Lung (tissue), 12 donors: ENCODE data around the gene WDPCP. TPM values are rescaled to one million over a fixed set of nuclear protein-coding genes. Genes with fewer than 3 reads are reported as not detected.
"Not testable (repeated sequence)": the region's sequence is repeated elsewhere in the genome, so short reads cannot be mapped to it uniquely, and the experiment has no call there.

ENCODE experiments used
- ATAC-seq: fragments of 200-7000 bp; cut with Tn5 transposase; one replicate; pipeline ENCODE4 v1.9.1; 2020; ENCODE audit warnings: moderate number of reproducible peaks; ENCODE audit not compliant: insufficient read depth, low FRiP score
- DNase-seq, 3 donors: peaks; one replicate each; pipeline ENCODE4 v3.0.0-alpha.2; 2013 to 2017
- H3K27ac ChIP-seq, 2 donors: one replicate each; pipeline ENCODE4 v1.5.1; 2013; ENCODE audit warnings: mild to moderate bottlenecking in 2 of 2, moderate library complexity in 2 of 2, control low read depth in 1 of 2, inconsistent platforms in 1 of 2, low read depth in 1 of 2, low read length in 1 of 2
- H3K27me3 ChIP-seq, 3 donors: one replicate each; pipeline ENCODE4 v1.5.1; 2013; ENCODE audit warnings: low read length in 2 of 3; ENCODE audit not compliant: control insufficient read depth in 3 of 3, insufficient read depth in 3 of 3
- H3K36me3 ChIP-seq, 4 donors: one replicate each; pipeline ENCODE4 v1.5.1; 2013; ENCODE audit warnings: low read length in 4 of 4, mild to moderate bottlenecking in 1 of 4, moderate library complexity in 1 of 4; ENCODE audit not compliant: control insufficient read depth in 4 of 4, insufficient read depth in 4 of 4
- H3K4me1 ChIP-seq, 5 donors: one replicate each; pipeline ENCODE4 v1.5.1; 2013; ENCODE audit warnings: low read length in 5 of 5, mild to moderate bottlenecking in 2 of 5, moderate library complexity in 1 of 5; ENCODE audit not compliant: control insufficient read depth in 5 of 5, insufficient read depth in 5 of 5
- H3K4me3 ChIP-seq: one replicate; pipeline ENCODE4 v1.5.1; 2013; ENCODE audit warnings: mild to moderate bottlenecking, control low read depth, moderate library complexity
- H3K9ac ChIP-seq, 2 donors: one replicate each; pipeline ENCODE4 v1.5.1; 2013; ENCODE audit warnings: low read length in 2 of 2, control low read depth in 1 of 2; ENCODE audit not compliant: insufficient read depth in 1 of 2
- H3K9me3 ChIP-seq, 4 donors: one replicate each; pipeline ENCODE4 v1.5.1; 2013; ENCODE audit warnings: low read length in 3 of 4, mild to moderate bottlenecking in 1 of 4, moderate library complexity in 1 of 4; ENCODE audit not compliant: control insufficient read depth in 4 of 4, insufficient read depth in 3 of 4
- CTCF ChIP-seq: IDR thresholded peaks from 2 replicates; pipeline ENCODE4 v1.5.1; 2012; ENCODE audit warnings: mild to moderate bottlenecking; ENCODE audit errors: control extremely low read depth, extremely low read depth
- WGBS, 2 donors: extraction: QIAGEN DNeasy Blood & Tissue Kit; methylation state at CpG; one replicate each; pipeline ENCODE4 v1.1.7; 2013; 5-methylcytosine and 5-hydroxymethylcytosine counted together
- polyA plus RNA-seq, 2 donors: library from polyadenylated mRNA; stranded (reverse); fragments of 200-250 nt; gene quantifications; one replicate each; pipeline ENCODE4 v1.2.1, GENCODE V29; 2013
- total RNA-seq, 2 donors: library from RNA; depleted of rRNA in 1 of 2; stranded (reverse); fragments of >200 nt in 1 of 2; gene quantifications; one replicate each; pipeline ENCODE4 v1.2.1, GENCODE V29; 2014 to 2021
- donor health status: control.
- donor health status: control.
- donor health status: Bipolar disorder and iron deficiency.
- donor health status: healthy.
- donor health status: DM: yes; HTN: yes; CAD: no.

Gene WDPCP
- total and polyA plus RNA-seq, 4 donors: 2.3 to 40.7 (median 8.6) TPM

GRCh38 chr2:63578767-63579166 lies 9.5 kb downstream of the WDPCP start:
- Histone ChIP-seq H3K4me1 (peaks cover 0 to 9% (median 0%) of the 10 kb centered on the region in 5 donors), H3K9ac (no peak overlapping the region), H3K9me3 (no peaks in the 10 kb centered on the region), H3K27me3 (no peaks in the 10 kb centered on the region), H3K27ac (no peak overlapping the region), H3K36me3 (no peaks in the 10 kb centered on the region), H3K4me3 (no peak overlapping the region)
- WGBS, 2 donors: 96 to 97% methylated on average over 3 of the region's 3 CpGs
- DNase-seq (no peak), ATAC-seq (no peak)
- no peak for TF ChIP-seq CTCF

- no peak for DNase-seq
- H3K9me3 ChIP-seq: no peaks in the 10 kb centered on the region
- H3K27ac ChIP-seq: no peak overlapping the region
- no peak for TF ChIP-seq CTCF
- peaks cover 0 to 13% (median 0%) of the 10 kb centered on the region in 5 donors for H3K4me1 ChIP-seq
- no peaks in the 10 kb centered on the region for H3K36me3 ChIP-seq
- H3K4me3 ChIP-seq: no peak overlapping the region
- ATAC-seq: no peak
- H3K9ac ChIP-seq: no peak overlapping the region
- H3K27me3 ChIP-seq: no peaks in the 10 kb centered on the region
Observed at GRCh38 chr2:63576546-63576945, 11.7 kb downstream of the WDPCP start.

GRCh38 chr2:63573726-63574345 lies 14.4 kb downstream of the WDPCP start:
- 97 to 98% methylated on average over 13 of the region's 13 CpGs for WGBS, 2 donors
- H3K9me3 ChIP-seq, ATAC-seq, H3K27me3 ChIP-seq, H3K36me3 ChIP-seq, DNase-seq, H3K9ac ChIP-seq, H3K27ac ChIP-seq, H3K4me3 ChIP-seq: not testable (repeated sequence)
- peaks cover 0 to 15% (median 0%) of the 10 kb centered on the region in 5 donors for H3K4me1 ChIP-seq

- H3K27me3 ChIP-seq, ATAC-seq, H3K36me3 ChIP-seq, H3K4me3 ChIP-seq, H3K9me3 ChIP-seq, H3K27ac ChIP-seq, DNase-seq, H3K9ac ChIP-seq: not testable (repeated sequence)
- H3K4me1 ChIP-seq: peaks cover 0 to 13% (median 0%) of the 10 kb centered on the region in 5 donors
- 92 to 98% methylated on average over 3 of the region's 3 CpGs for WGBS, 2 donors
Observed at GRCh38 chr2:63573026-63573425, 15.3 kb downstream of the WDPCP start.
